ENCODE results near the gene MRPL53. TPM values are rescaled to one million over a fixed set of nuclear protein-coding genes. Genes with fewer than 3 reads are reported as not detected.

Gene MRPL53
- total and polyA plus RNA-seq, 2 of the 13 experiments (the other 11 are each of a cell fraction or from before 2014, with no cell fraction given) = 34.3 to 51.9 TPM

DNA sequence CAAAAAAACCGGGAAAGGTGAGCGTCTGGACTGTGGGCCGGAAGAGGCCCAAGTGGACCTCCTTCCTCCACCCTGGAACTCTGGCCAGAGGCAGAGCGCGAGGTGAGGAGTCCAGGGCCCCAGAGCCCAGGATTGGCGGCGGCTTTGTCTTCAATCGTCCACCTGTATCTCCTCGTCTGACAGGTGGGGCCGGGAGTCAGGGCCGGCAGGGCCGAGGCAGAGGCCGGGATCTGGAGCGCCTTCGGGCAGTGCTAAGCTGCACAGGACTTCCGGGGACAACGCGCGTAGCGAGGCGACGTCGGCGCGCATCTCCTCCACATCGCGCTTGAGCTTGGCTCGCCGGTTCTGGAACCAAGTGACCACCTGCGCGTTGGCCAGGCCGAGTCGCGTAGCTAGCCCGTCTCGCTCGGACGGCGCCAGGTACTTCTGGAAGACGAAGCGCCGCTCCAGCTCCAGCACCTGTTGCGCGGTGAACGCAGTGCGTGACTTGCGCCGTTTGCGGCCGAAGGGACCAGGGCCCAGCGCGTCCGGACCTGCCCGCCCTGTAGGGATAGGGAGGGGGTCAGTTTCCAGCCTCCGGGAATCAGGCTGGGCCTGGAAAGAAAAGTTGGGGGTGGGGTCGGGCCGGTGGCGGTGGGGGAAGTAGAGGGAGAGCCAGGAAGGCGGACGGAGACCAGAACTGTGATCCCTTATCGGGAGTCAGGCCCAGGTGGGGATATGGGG, 25.5 kb upstream of the MRPL53 start (continued):
- TF ChIP-seq ZNF841 (CRISPR knock-in tag; IDR thresholded peaks at IDR 0.05; ENCODE audit: borderline replicate concordance) (no peak), RARA (CRISPR knock-in tag; IDR thresholded peaks at IDR 0.05) (no peak), JARID2 (CRISPR knock-in tag; IDR thresholded peaks at IDR 0.05; ENCODE audit: insufficient replicate concordance) (no peak), ASH2L (IDR thresholded peaks at IDR 0.05; ENCODE audit: insufficient read length, low read depth, low read length) (no peak), CENPX (CRISPR knock-in tag; IDR thresholded peaks at IDR 0.05) (no peak), ZNF775 (CRISPR knock-in tag; IDR thresholded peaks at IDR 0.05; ENCODE audit: borderline replicate concordance) (no peak), TEAD2 (CRISPR knock-in tag; IDR thresholded peaks at IDR 0.05) (no peak), HNF4A (CRISPR knock-in tag; IDR thresholded peaks at IDR 0.05) (no peak; the same call in 1 of the 2 replicates), SMARCE1 (IDR thresholded peaks at IDR 0.05; ENCODE audit: borderline replicate concordance) (no peak), CBX1 (IDR thresholded peaks at IDR 0.05; ENCODE audit: low read depth) (peak; percentile 46), ZSCAN9 (CRISPR knock-in tag; IDR thresholded peaks at IDR 0.05; ENCODE audit: borderline replicate concordance) (no peak), FOXP1 (IDR thresholded peaks at IDR 0.05) (no peak), FOXP1 (CRISPR knock-in tag; IDR thresholded peaks at IDR 0.05) (no peak), ZNF687 (CRISPR knock-in tag; IDR thresholded peaks at IDR 0.05) (peak; percentile 95), ZNF160 (CRISPR knock-in tag; IDR thresholded peaks at IDR 0.05) (0 out of 2 replicates have a peak, but pooled peaks have one; percentile 37), JDP2 (CRISPR knock-in tag; IDR thresholded peaks at IDR 0.05; ENCODE audit: borderline replicate concordance) (no peak), ZIK1 (CRISPR knock-in tag; IDR thresholded peaks at IDR 0.05; ENCODE audit: borderline replicate concordance, low read depth) (peak; percentile 85), MIXL1 (CRISPR knock-in tag; IDR thresholded peaks at IDR 0.05) (no peak), PAWR (CRISPR knock-in tag; IDR thresholded peaks at IDR 0.05; ENCODE audit: borderline replicate concordance) (peak; percentile 22; the same call in 1 of the 2 replicates), ZNF432 (CRISPR knock-in tag; IDR thresholded peaks at IDR 0.05; ENCODE audit: borderline replicate concordance) (no peak), LCORL (IDR thresholded peaks at IDR 0.05) (no peak), LCORL (CRISPR knock-in tag; IDR thresholded peaks at IDR 0.05) (no peak; the same call in 1 of the 2 replicates), ZNF33A (CRISPR knock-in tag; IDR thresholded peaks at IDR 0.05; ENCODE audit: borderline replicate concordance) (no peak)
- TF ChIP-seq, protein P1, sequence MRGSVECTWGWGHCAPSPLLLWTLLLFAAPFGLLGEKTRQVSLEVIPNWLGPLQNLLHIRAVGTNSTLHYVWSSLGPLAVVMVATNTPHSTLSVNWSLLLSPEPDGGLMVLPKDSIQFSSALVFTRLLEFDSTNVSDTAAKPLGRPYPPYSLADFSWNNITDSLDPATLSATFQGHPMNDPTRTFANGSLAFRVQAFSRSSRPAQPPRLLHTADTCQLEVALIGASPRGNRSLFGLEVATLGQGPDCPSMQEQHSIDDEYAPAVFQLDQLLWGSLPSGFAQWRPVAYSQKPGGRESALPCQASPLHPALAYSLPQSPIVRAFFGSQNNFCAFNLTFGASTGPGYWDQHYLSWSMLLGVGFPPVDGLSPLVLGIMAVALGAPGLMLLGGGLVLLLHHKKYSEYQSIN (CRISPR knock-in tag; IDR thresholded peaks at IDR 0.05; ENCODE audit: borderline replicate concordance) = no peak
- TF ChIP-seq, protein P2, sequence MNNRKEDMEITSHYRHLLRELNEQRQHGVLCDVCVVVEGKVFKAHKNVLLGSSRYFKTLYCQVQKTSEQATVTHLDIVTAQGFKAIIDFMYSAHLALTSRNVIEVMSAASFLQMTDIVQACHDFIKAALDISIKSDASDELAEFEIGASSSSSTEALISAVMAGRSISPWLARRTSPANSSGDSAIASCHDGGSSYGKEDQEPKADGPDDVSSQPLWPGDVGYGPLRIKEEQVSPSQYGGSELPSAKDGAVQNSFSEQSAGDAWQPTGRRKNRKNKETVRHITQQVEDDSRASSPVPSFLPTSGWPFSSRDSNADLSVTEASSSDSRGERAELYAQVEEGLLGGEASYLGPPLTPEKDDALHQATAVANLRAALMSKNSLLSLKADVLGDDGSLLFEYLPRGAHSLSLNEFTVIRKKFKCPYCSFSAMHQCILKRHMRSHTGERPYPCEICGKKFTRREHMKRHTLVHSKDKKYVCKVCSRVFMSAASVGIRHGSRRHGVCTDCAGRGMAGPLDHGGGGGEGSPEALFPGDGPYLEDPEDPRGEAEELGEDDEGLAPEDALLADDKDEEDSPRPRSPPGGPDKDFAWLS (CRISPR knock-in tag; IDR thresholded peaks at IDR 0.05; ENCODE audit: borderline replicate concordance) = no peak

All from HepG2 (cell line).